GM12892 (cell line): ENCODE measurements around the gene TPRG1.

Experiments used
- POLR2A ChIP-seq: IDR thresholded peaks from 2 replicates; pipeline ENCODE4 v1.6.1; 2011; ENCODE audit warnings: low read depth, low read length, control low read depth
- POLR2AphosphoS5 ChIP-seq: IDR thresholded peaks from 2 replicates; pipeline ENCODE4 v1.6.1; 2011; ENCODE audit warnings: low read depth, low read length, control low read depth
- TAF1 ChIP-seq: IDR thresholded peaks from 2 replicates; pipeline ENCODE4 v1.6.1; 2011; ENCODE audit warnings: low read depth, mild to moderate bottlenecking, control low read depth, low read length, borderline replicate concordance

GRCh38 chr3:189365609-189366564 is 194.1 kb downstream of the TPRG1 start:
- no peak for TF ChIP-seq POLR2A
- TF ChIP-seq POLR2AphosphoS5: no peak
- TF ChIP-seq TAF1: no peak
